ENCODE data around the gene KLHL14. TPM values are rescaled to one million over a fixed set of nuclear protein-coding genes. Genes with fewer than 3 reads are reported as not detected.

Gene KLHL14
- total and polyA plus RNA-seq, 2 of the 13 experiments (the other 11 are each of a cell fraction or from before 2014, with no cell fraction given): 16.0 to 41.8 TPM

DNA sequence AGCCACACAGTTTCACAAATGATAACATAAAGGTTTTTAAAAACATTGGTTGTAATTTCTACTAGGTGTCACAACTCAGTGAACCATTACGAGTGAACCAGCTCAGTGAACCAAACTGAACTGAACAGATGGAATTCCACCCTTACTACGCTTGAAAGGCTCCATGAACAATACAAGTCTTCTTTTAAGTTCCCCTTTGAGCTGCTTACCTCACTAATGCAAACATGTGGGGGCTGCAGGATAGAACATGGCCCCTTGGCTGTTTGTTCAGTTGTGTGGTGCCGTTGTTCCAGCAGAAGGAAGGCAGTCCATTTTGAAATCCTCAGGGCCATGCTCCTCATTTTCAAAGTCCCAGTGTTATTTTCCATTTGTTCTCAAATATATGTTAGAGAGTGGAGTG, 30.7 kb upstream of the KLHL14 start (continued):
- TF ChIP-seq ATF7-NPFF (CRISPR knock-in tag; IDR thresholded peaks at IDR 0.05; ENCODE audit: low read depth) (no peak), ZMYM3 (CRISPR knock-in tag; IDR thresholded peaks at IDR 0.05) (peak; percentile 46; the same call in 1 of the 2 replicates), CHCHD3 (CRISPR knock-in tag; IDR thresholded peaks at IDR 0.05) (no peak)
- TF ChIP-seq, protein P1, sequence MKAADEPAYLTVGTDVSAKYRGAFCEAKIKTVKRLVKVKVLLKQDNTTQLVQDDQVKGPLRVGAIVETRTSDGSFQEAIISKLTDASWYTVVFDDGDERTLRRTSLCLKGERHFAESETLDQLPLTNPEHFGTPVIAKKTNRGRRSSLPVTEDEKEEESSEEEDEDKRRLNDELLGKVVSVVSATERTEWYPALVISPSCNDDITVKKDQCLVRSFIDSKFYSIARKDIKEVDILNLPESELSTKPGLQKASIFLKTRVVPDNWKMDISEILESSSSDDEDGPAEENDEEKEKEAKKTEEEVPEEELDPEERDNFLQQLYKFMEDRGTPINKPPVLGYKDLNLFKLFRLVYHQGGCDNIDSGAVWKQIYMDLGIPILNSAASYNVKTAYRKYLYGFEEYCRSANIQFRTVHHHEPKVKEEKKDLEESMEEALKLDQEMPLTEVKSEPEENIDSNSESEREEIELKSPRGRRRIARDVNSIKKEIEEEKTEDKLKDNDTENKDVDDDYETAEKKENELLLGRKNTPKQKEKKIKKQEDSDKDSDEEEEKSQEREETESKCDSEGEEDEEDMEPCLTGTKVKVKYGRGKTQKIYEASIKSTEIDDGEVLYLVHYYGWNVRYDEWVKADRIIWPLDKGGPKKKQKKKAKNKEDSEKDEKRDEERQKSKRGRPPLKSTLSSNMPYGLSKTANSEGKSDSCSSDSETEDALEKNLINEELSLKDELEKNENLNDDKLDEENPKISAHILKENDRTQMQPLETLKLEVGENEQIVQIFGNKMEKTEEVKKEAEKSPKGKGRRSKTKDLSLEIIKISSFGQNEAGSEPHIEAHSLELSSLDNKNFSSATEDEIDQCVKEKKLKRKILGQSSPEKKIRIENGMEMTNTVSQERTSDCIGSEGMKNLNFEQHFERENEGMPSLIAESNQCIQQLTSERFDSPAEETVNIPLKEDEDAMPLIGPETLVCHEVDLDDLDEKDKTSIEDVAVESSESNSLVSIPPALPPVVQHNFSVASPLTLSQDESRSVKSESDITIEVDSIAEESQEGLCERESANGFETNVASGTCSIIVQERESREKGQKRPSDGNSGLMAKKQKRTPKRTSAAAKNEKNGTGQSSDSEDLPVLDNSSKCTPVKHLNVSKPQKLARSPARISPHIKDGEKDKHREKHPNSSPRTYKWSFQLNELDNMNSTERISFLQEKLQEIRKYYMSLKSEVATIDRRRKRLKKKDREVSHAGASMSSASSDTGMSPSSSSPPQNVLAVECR (CRISPR knock-in tag; IDR thresholded peaks at IDR 0.05; ENCODE audit: borderline replicate concordance): peak; percentile 42; the same call in 1 of the 2 replicates

DNA sequence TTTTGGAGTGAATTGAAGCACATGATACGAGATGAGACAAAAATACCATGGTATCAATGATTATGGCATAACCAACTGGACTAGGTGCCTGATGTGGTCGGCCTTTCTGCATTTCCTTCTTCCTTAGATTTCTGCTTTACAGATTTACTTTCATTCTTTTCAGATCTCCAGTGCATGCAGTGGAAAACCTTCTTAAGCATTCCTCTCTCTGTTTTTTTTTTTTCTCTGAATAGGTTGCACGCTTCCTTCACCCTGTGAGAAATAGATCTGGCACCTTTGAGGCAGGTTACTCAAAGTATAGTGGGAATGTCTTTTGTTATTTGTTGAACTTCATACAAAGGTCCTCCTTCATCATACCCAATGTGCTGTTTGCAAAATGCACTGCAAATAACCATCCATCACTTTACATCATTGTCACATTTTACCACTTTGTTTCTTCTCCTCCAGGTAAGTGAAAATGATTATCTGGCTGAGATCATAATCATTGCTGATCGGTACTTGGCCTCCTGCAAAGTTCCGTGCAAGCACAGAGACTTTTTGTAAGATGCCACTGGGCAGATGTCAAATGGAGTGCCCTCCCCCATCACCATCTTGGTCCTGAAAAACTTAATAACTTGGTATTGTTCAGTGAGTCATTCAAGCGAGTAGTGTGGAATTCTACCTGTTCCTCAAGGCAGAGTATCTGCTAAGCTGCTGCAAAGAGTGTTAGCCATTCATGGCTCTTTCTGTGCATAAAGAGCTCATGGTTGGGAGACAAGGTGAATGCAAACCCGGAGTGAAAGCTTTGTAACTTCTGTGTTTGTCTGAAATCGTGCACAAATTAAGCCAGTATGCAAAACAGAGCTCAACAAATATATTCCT, 30.0 kb upstream of the KLHL14 start:
- BruUV-seq (replicated peaks): TSS peak; percentile 96
- Histone ChIP-seq H3K4me2 (ENCODE audit: low read depth, low read length) (peak overlapping the region; percentile 71), H3K9me3 (ENCODE audit: low read length) (peaks cover 14% of the 10 kb centered on the region), H3K27me3 (ENCODE audit: control insufficient read depth in 1 of 2, insufficient read depth in 2 of 2, low read length in 2 of 2) (no peaks in the 10 kb centered on the region), H3K4me1 (ENCODE audit: insufficient read depth, low read length) (peaks cover 85% of the 10 kb centered on the region), H3K9ac (ENCODE audit: insufficient read depth, low read depth, low read length) (peak overlapping the region; percentile 89), H3K4me3 (replicated peaks in 1 of 3; ENCODE audit: insufficient read depth in 1 of 3, low read depth in 2 of 3, low read length in 3 of 3) (peak overlapping the region in 2 of 3 experiments; percentile 20 to 30; a peak in 2 of 6 replicates), H3K27ac (ENCODE audit: extremely low read length, insufficient read depth, low read length) (peak overlapping the region; percentile 99), H3K36me3 (replicated peaks in 1 of 2; ENCODE audit: control insufficient read depth in 1 of 2, insufficient read depth in 2 of 2, low read length in 2 of 2) (no peaks in the 10 kb centered on the region), H4K20me1 (ENCODE audit: insufficient read depth, low read length) (no peaks in the 10 kb centered on the region), H3K79me2 (ENCODE audit: insufficient read depth, low read length) (no peaks in the 10 kb centered on the region), H2AFZ (ENCODE audit: low read length) (peak overlapping the region; percentile 29)
- DNase-seq (ENCODE audit: low spot score) (peak; percentile 43), FAIRE-seq (peak; percentile 30), ATAC-seq (peak; percentile 27)
- ChIA-PET CTCF (ENCODE audit: low intra/inter-chr PET ratio, low total read pairs) (no interaction called here), POLR2A (interaction anchor here (0.6 to 4.8 kb wide), 9 partner anchors 11 to 860 kb away, joined by 3 to 136 read pairs (median 4); partner anchors contain the start of genes KLHL14 and TRAPPC8)
- in situ Hi-C loops (cut with HindIII; ENCODE audit: extremely low pct_ligation_motif_present, low pct_unique_long_range_greater_than_20kb) (no loop called here), intact Hi-C loops (cut with micrococcal nuclease; ENCODE audit: unreplicated experiment) (loop anchor here (1.0 kb wide), 1 partner anchor 89 kb away; no protein-coding TSS in a partner anchor)
- 46% methylated on average over 8 of the region's 8 CpGs for WGBS (ENCODE audit: low lambda C conversion rate)
- TF ChIP-seq LCORL (IDR thresholded peaks at IDR 0.05) (no peak), LCORL (CRISPR knock-in tag; IDR thresholded peaks at IDR 0.05) (no peak), ZNF614 (CRISPR knock-in tag; IDR thresholded peaks at IDR 0.05; ENCODE audit: borderline replicate concordance) (no peak), U2AF1 (optimal IDR thresholded peaks at IDR 0.05; ENCODE audit: low read depth, low read length) (no peak), SIN3B (IDR thresholded peaks at IDR 0.05; ENCODE audit: low read length) (no peak), SALL2 (CRISPR knock-in tag; IDR thresholded peaks at IDR 0.05) (no peak), MAFG (CRISPR knock-in tag; IDR thresholded peaks at IDR 0.05) (no peak)
- TF ChIP-seq, protein P2, sequence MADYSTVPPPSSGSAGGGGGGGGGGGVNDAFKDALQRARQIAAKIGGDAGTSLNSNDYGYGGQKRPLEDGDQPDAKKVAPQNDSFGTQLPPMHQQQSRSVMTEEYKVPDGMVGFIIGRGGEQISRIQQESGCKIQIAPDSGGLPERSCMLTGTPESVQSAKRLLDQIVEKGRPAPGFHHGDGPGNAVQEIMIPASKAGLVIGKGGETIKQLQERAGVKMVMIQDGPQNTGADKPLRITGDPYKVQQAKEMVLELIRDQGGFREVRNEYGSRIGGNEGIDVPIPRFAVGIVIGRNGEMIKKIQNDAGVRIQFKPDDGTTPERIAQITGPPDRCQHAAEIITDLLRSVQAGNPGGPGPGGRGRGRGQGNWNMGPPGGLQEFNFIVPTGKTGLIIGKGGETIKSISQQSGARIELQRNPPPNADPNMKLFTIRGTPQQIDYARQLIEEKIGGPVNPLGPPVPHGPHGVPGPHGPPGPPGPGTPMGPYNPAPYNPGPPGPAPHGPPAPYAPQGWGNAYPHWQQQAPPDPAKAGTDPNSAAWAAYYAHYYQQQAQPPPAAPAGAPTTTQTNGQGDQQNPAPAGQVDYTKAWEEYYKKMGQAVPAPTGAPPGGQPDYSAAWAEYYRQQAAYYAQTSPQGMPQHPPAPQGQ (CRISPR knock-in tag; IDR thresholded peaks at IDR 0.05; ENCODE audit: borderline replicate concordance): no peak
- TF ChIP-seq, protein P3, sequence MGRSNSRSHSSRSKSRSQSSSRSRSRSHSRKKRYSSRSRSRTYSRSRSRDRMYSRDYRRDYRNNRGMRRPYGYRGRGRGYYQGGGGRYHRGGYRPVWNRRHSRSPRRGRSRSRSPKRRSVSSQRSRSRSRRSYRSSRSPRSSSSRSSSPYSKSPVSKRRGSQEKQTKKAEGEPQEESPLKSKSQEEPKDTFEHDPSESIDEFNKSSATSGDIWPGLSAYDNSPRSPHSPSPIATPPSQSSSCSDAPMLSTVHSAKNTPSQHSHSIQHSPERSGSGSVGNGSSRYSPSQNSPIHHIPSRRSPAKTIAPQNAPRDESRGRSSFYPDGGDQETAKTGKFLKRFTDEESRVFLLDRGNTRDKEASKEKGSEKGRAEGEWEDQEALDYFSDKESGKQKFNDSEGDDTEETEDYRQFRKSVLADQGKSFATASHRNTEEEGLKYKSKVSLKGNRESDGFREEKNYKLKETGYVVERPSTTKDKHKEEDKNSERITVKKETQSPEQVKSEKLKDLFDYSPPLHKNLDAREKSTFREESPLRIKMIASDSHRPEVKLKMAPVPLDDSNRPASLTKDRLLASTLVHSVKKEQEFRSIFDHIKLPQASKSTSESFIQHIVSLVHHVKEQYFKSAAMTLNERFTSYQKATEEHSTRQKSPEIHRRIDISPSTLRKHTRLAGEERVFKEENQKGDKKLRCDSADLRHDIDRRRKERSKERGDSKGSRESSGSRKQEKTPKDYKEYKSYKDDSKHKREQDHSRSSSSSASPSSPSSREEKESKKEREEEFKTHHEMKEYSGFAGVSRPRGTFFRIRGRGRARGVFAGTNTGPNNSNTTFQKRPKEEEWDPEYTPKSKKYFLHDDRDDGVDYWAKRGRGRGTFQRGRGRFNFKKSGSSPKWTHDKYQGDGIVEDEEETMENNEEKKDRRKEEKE (IDR thresholded peaks at IDR 0.05): no peak

Data from HepG2 (cell line).